ENCODE results near the gene CC2D2B.
"Not testable (repeated sequence)": the region's sequence is repeated elsewhere in the genome, so short reads cannot be mapped to it uniquely, and the experiment has no call there.

The CC2D2B gene, protein sequence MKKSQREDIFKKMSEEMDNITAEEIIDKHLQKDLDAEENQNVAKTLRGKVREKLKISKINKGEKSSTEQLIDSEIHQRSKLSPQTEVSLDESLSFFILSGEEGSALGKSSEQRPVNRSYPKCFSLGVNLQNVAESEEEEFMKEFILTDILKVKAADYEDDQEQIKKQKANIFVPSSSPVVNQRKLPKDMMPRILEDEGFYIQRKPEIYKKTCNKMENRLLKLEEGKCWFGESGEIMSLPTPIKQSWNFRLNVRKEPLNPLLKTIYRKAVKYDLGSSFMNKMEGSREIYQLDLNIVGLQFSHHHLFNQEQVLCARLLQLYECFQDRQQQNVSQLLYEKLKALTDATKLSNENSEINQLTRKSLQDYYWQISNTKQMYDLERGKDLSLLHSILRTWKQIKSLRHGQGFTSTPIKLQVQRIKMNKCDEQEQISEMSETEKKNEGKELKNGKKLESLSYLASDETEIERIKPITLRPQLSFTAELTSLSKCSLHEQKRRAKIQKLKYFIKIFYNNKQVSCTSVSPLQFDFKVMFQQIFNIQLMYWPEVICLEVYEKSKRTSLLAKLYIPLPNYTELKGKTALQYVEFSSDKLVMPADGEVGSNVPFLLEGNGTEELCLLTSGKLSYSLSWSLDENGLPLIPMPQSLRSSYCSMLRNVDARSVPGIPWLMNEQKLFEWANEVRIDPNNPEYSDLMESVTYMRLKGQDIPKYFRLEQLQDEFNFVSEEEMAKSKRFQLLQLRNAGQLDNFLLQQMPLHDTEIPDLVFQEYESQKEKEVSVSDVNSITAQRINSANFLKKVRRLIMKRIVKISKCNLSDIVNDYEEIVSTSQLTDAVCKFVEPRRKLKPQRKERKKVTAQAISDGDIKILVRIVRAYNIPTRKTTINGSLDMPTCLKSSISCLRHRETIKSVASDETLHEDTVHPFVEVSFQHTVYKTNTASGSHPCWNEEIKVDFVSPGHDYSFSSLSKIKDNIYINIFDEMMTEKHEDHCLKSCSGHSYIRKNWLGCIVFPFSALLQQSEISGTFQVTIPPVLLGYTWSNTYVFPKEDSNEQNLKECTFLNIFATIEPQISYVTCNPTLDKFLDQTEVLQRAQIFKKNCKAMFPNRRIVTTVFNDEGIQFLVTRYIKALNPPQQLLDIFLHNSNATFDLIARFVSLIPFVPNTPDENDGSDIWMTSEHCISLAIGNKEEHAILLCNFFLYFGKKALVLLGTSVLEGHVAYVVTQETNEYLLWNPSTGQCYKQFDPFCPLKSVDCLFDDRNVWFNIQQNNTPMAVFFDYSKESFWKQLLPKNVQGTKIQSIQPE (N-terminal part only)

DNA sequence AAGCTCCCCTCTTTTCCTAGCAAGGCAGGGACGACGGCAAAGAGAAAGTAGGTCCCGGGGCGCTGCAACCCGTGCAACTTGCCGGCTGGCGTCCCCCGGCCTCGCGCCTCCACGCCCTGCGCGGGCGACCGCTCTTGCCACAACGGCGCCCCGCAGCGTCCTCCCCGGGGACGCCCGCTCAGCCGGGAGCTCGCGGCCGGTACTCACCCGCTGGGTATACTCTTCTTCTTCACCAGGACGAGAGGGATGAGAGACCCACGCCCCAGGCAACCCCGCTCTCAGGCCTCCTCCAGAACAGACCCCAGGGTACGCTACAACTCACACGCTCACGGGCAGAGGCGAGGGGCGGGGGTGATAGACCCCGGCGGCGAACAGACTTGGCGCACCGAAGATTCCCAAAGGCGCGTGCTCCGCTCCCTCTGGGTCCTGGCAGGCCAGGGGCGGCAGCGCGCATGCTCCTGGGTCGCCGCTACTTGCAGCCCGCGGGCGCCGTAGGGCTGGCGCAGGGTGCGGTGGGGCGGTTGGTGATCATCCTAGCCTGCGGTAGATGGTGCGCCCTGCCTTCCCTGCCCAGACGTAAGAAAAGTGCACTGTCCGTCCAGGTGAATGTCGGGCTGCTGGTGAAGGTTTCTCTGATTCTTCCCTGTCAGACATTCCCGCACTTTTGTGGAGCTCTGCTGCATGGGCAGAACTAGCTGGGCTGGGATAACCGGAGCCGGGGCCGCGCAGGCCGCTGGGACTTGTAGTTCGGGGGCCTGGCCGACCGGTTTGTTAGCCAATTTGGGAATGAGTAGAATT lies at the start of gene CC2D2B:
TSS of gene CC2D2B (plus strand) at position 520 of the 798 bp plus-strand sequence. CDS start 3,349 bp downstream, outside the sequence.
- DNase-seq (ENCODE audit: low spot score) = peak; percentile 90

DNA sequence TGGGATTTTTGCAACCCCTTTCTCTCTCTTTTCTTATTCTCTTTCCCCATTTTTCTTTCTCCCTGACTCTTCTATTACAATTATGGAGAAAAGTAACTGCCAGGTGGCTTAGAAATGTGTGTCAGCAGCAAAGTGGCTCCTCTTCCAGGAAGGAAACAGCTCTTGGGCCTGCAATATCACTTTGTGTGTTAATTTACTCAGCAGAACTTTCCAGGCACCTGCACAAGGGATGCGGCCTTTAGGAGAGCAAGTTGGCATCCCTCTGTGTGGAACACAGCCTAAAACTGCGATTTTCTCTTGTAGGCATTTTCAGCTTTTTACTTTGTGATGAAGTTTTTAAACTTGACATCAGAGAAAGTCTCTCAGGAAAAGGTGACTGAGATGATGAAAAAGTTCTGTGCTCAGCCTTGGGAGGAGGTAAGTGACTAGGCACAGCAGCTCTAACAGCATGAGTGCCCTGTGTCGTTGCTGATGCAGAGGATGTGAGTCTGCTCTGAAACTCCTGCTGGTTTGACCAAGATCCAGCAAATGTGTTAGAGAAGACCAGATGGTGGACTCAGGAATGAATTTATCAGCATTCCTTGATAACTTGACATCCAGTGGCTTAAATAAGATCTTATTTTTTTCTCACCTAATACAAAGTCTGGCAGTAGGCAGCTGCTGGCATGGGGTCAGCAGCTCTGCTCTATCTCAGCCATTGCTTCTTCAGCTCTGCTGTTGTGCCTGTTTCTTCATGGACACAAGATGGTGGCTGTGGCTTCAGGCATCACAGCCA lies 47.4 kb upstream of the CC2D2B start:
- no peak for DNase-seq (ENCODE audit: low spot score)

DNA sequence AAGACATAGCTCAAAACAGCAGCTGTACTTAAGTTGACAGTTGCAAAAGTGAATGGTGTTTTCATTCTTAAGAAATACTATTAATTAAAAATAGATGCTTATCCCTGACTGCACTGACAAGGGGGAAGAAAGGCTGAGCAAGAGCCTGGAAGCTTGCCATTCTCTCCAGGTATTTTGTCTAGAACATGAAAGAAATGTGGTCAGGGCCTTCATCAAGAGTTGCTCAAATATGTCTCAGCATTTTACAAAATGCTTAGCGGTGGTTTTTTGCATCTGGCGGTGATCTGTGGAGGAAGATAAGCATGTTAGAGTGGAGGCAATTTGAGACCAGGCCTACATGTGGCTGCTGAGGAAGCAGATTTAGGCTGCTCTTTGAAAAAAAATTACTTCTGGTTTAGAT lies 46.4 kb upstream of the CC2D2B start:
- DNase-seq (ENCODE audit: low spot score) = no peak

DNA sequence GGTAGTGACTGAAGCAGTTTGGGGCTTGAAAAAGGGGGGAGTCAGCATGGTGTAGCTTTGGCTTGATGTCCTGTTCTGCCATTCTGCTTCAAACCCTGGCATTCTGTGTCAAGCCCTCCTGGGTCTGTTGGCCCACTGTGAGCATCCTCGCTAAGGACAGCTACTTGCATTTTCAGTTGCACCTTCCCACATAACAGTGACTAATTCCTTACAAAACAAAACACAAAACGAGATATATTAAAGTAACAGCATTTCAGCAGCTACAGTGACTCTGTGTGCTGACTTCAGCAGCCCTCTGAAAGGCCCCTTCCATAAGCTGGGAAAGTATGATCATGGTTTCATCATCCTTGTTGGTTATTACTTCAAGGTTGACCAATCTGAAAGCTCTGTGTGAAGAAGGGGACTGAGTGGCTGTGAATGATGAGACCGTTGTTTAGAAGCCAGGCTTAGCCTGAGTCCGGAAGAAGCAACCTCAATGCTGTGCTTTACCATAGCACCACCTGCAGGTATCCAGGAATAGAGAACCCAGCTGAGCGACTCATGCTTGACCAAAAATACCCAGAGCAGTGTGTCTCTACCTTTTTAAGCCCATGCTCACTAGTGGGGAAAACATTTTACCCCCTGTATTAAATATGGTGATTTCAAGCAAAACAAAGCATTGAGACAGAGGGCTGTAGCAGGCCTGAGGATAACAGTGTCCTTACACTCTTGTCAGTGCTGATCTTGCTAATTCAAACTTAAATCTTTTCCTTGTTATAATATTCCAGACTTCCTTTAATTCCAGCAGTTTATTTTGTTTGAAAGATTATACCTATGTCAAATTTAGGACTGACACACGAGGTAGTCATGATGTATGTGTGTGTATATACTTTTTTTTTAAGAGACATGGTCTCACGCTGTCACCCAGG lies 42.6 kb upstream of the CC2D2B start:
- peak; percentile 61 for DNase-seq (ENCODE audit: low spot score)

DNA sequence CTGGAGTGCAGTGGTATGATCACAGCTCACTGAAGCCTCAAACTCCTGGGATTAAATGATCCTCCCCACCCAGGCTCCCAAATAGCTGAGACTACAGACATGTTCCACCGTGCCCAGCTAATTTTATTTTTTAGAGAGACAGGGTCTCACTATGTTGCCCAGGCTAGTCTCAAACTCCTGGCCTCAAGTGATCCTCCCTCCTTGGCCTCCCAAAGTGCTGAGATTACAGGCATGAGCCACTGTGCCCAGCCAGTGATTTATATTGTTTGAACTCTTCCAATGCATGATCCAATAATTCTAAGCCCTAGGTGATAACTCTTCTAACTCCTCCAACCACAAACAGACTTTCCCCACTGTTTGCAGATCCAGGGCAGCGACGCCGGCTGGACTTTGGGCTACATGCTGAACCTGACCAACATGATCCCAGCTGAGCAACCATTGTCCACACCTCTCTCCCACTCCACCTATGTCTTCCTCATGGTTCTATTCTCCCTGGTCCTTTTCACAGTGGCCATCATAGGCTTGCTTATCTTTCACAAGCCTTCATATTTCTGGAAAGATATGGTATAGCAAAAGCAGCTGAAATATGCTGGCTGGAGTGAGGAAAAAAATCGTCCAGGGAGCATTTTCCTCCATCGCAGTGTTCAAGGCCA lies 41.8 kb upstream of the CC2D2B start:
- no peak for DNase-seq (ENCODE audit: low spot score)

DNA sequence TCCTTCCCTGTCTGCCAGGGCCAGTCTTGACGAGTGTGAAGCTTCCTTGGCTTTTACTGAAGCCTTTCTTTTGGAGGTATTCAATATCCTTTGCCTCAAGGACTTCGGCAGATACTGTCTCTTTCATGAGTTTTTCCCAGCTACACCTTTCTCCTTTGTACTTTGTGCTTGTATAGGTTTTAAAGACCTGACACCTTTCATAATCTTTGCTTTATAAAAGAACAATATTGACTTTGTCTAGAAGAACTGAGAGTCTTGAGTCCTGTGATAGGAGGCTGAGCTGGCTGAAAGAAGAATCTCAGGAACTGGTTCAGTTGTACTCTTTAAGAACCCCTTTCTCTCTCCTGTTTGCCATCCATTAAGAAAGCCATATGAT lies 41.3 kb upstream of the CC2D2B start:
- DNase-seq (ENCODE audit: low spot score) = no peak

DNA sequence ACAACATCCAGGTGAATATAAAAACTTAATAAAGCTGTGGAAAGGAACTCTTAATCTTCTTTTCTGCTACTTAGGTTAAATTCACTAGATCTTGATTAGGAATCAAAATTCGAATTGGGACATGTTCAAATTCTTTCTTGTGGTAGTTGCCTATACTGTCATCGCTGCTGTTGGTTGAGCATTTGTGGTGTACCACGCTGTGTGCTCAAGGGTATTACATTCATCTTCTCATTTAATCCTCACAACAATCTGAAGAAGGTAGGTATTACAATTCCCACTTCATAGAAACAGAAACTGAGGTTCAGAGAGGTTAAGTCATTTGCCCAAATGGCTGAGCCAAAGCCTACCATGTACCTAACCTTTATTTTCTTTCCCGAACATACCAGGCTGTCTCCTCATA lies 39.9 kb upstream of the CC2D2B start:
- no peak for DNase-seq (ENCODE audit: low spot score)

DNA sequence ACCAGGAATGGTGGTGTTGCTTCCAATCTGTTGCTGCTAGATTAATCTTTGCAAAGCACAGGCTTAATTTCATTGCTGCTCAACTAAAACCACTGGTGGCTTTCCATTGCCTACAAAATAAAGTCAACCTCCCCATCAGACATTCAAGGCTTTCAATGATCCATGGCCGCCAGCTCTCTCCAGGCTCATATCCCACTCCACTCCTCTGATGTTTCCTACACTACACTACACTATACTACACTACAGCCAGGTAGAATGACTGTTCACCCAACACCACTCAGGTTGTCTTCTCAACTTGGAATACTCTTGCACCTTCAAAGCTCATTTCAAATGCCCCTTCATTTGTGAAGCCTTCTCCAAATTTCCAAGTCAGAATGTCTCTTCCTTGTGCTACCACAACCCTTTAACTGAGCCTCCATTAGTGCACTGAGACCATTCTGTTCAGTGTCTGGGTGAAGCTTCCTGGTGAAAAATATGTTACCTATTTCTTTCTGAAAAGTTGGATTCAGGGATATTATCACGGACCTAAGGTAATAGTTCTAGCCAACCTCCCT lies 35.5 kb upstream of the CC2D2B start:
- DNase-seq (ENCODE audit: low spot score) = no peak

DNA sequence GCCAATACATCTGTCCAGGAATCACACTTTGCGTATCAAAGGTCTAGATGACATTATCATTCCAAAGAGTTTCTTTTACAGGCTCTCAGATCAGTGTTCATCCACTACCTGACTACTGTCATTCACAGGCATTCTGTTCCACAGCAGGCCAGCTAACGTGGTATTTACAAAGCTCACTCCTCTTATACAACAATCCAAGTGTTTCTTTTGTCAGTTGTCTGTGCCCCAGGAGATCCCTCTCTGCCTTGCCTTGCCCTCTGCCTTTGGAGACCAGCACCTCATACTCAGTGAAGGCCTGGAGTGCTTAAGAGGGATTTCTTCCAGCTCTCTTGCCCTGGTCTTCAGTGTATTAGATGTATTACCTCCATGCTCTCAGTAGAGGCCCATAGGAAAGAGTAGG lies 34.6 kb upstream of the CC2D2B start:
- DNase-seq (ENCODE audit: low spot score) = no peak

DNA sequence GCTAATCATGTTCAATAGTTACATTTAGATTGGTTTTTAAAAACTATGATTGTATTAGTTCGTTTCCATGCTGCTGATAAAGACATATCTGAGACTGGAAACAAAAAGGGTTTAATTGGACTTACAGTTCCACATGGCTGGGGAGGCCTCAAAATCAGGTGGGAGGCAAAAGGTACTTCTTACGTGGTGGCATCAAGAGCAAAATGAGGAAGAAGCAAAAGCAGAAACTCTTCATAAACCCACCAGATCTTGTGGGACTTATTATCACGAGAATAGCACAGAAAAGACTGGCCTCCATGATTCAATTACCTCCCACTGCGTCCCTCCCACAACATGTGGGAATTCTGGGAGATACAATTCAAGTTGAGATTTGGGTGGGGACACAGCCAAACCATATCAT lies 34.1 kb upstream of the CC2D2B start:
- no peak for DNase-seq (ENCODE audit: low spot score)

DNA sequence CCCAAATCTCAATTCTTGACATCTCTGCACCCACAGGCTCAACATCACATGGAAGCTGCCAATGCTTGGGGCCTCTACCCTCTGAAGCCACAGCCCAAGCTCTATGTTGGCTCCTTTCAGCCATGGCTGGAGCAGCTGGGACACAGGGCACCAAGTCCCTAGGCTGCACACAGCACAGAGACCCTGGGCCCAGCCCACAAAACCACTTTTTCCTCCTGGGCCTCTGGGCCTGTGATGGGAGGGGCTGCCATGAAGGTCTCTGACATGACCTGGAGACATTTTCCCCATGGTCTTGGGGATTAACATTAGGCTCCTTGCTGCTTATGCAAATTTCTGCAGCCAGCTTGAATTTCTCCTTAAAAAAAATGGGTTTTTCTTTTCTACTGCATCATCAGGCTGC lies 33.0 kb upstream of the CC2D2B start:
- DNase-seq (ENCODE audit: low spot score) = not testable (repeated sequence)

DNA sequence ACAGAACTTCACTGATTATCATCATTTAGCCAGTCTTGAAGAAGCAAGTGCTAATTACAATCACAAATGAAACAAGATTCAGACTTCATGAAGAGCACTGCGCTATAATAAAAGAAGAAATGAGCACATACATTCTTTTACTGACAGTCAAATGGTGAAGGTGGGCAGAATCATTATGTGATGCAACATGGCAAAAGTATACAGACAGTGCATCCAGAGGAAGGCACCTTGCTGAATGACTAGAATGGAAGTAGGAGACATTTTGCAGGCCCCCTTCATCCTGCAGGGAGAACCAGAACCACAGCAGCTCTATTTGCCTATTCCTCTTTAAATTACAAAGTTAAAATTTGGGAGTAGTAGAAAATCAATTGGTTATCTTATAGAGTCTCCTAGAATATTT lies 31.0 kb upstream of the CC2D2B start:
- DNase-seq (ENCODE audit: low spot score) = no peak

DNA sequence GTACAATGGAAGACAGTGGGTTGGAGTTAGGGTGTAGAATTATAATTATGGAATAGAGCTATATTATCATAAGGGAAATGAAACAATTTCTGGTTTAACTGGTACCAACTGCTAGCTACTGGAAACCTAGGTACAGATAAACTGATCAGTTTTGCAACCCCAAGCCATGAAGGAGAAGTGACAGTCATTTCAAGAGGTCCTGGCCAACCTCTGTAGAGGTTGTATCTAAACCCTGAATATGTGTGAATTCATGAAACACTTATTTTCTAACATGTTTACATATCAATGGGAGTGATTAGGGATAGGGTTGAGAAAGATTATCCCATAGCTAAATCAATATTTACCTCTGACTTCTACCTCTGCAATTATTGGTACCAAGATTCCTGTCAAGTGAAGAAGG lies 29.9 kb upstream of the CC2D2B start:
- no peak for DNase-seq (ENCODE audit: low spot score)

DNA sequence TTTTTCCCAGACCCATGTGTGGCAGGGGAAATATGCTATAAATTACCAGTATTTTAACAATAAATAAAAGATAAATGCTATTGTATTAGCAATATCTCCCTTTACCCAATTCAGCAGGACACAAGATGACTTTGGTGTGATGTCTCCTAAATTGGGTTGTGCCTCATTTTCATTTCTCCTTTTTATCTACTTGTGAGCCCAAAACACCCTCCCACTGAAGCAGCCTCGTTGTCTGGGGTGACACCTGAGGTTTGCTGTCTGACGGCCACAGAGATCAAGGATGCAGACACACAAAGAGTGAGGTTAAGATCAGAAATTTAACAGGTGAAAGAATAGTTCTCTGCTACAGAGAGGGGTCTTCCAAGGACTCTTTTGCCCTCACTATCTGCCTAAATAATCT lies 27.1 kb upstream of the CC2D2B start:
- DNase-seq (ENCODE audit: low spot score) = no peak

DNA sequence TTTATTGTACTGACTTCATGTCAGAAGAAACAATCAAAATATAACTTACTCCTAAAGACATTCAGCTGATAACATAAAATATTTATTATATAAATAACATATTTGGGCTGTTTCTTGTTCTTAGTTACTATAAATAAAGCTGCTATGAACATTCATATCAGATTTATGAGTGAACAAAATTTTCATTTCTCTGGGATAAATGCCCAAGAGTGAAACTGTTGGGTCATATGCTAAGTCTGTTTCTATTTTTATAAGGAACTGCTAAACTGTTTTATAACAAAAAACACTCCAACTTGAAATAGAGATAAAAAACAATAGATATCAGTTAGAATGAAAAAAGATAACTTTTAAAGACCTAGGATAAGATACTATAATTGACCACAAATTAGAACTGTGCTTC lies 26.5 kb upstream of the CC2D2B start:
- DNase-seq (ENCODE audit: low spot score) = no peak

DNA sequence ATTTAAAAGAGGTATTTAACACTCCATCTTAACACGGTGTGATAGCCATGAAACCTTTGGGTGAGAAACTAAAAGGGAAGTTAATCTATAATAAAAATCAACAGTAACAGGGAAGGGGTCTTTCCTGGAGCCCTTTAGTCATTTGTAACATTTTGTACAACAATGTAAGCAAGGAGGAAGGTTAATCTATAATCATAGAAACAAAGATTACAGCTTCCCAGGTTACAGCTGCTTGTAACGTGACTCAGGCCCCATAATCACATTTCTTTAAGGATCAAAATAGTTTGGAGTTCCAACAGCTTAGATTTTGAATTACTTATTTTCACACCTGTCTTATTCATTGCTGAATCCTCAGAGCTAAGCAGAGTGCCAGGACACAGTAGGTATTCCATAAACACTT lies 17.9 kb upstream of the CC2D2B start:
- DNase-seq (ENCODE audit: low spot score) = no peak

DNA sequence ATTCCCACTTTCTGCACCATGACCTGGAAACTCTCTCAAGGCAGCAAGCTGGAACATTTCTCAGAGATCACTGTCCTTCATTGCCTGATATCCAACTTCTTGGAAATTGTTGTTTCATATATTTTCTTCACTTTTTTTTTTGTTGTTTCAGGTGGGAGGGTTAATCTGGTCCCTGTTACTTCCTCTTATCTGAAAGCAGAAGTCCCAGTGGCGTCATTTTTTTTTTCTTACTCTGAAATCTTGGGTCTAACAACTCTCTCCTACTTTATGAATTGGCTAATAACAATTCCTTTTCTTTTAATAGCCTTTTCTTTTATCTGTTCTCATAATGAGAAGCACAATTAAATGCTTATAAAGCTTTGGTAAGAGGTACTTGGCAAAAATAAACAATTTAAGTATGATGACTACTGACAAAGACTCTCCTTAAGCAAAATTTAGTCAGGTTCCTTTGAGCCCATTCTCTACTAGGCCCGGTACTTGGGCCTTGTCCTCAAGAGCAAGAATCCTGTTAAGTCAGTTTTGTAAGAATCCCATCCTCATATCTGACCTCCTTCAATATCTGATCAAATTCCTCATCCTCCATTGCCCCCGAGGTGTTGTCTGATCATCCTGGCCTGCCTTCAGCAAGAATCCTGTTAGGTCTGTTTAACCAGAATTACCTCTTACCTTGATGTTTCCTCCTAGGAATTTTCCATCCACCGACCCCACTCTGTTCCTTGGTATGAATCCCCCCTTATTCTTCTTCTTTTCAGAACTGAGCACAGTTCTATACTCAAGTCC lies 11.5 kb upstream of the CC2D2B start:
- DNase-seq (ENCODE audit: low spot score) = no peak

All from Ammon's horn (tissue), 1 donor.